Osteoblast (primary cell): ENCODE measurements around the gene FADS1. TPM values are rescaled to one million over a fixed set of nuclear protein-coding genes. Genes with fewer than 3 reads are reported as not detected.

Experiments
- DNase-seq: peaks from one replicate; pipeline ENCODE4 v3.0.0; 2011; ENCODE audit warnings: low spot score, mixed read lengths; ENCODE audit not compliant: insufficient read length; ENCODE audit errors: missing footprints
- H2AFZ ChIP-seq: 2 replicates; pipeline ENCODE4 v1.6.0; 2011; ENCODE audit warnings: mild to moderate bottlenecking, low read length
- H3K27ac ChIP-seq: 2 replicates; pipeline ENCODE4 v1.5.1; 2011; ENCODE audit warnings: mild to moderate bottlenecking, low read depth, low read length, moderate library complexity
- H3K27me3 ChIP-seq: 2 replicates; pipeline ENCODE4 v1.6.0; 2012; ENCODE audit warnings: mild to moderate bottlenecking, control low read depth, inconsistent platforms, low read length, moderate library complexity; ENCODE audit not compliant: insufficient read depth
- H3K36me3 ChIP-seq: 2 replicates; pipeline ENCODE4 v1.5.1; 2011; ENCODE audit warnings: mild to moderate bottlenecking, low read length, control low read depth, moderate library complexity; ENCODE audit not compliant: insufficient read depth
- H3K4me1 ChIP-seq: 2 replicates; pipeline ENCODE4 v1.5.1; 2011; ENCODE audit warnings: mild to moderate bottlenecking, low read length, control low read depth, moderate library complexity; ENCODE audit not compliant: insufficient read depth
- H3K4me2 ChIP-seq: 2 replicates; pipeline ENCODE4 v1.6.0; 2011; ENCODE audit warnings: mild to moderate bottlenecking, low read length; ENCODE audit not compliant: insufficient read depth
- H3K4me3 ChIP-seq: fragments of 200-600 bp; sonication (generic); 3 replicates; pipeline ENCODE4 v1.5.1; 2012; ENCODE audit warnings: mild to moderate bottlenecking, low read length, inconsistent platforms; ENCODE audit not compliant: insufficient read depth
- H3K79me2 ChIP-seq: 2 replicates; pipeline ENCODE4 v1.6.0; 2012; ENCODE audit warnings: mild to moderate bottlenecking, low read length, control low read depth, inconsistent platforms; ENCODE audit not compliant: insufficient read depth
- H3K9me3 ChIP-seq: 2 replicates; pipeline ENCODE4 v1.5.1; 2011; ENCODE audit warnings: low read depth, low read length, control low read depth
- H4K20me1 ChIP-seq: 2 replicates; pipeline ENCODE4 v1.6.0; 2012; ENCODE audit warnings: mild to moderate bottlenecking, low read length, control low read depth; ENCODE audit not compliant: insufficient read depth
- total RNA-seq: library from RNA; depleted of rRNA; stranded (reverse); fragments of >200 nt; gene quantifications from 2 replicates; pipeline ENCODE4 v1.2.3, GENCODE V29; 2012
- TF ChIP-seq, protein P1 (sequence below): IDR thresholded peaks from 2 replicates; pipeline ENCODE4 v1.5.1; 2011; ENCODE audit warnings: mild to moderate bottlenecking, low read depth, low read length, moderate library complexity; ENCODE audit errors: extremely low read depth

FADS1 gene
- total RNA-seq, 1 donor = 303 TPM

- Histone ChIP-seq H3K36me3 (peaks cover 22% of the 10 kb centered on the region), H3K4me3 (no peak overlapping the region), H3K4me2 (no peak overlapping the region), H3K27me3 (no peaks in the 10 kb centered on the region), H4K20me1 (peaks cover 6% of the 10 kb centered on the region), H3K79me2 (peaks cover 13% of the 10 kb centered on the region), H2AFZ (no peak overlapping the region), H3K27ac (no peak overlapping the region), H3K9me3 (no peaks in the 10 kb centered on the region), H3K4me1 (peaks cover 4% of the 10 kb centered on the region)
- TF ChIP-seq, protein P1, sequence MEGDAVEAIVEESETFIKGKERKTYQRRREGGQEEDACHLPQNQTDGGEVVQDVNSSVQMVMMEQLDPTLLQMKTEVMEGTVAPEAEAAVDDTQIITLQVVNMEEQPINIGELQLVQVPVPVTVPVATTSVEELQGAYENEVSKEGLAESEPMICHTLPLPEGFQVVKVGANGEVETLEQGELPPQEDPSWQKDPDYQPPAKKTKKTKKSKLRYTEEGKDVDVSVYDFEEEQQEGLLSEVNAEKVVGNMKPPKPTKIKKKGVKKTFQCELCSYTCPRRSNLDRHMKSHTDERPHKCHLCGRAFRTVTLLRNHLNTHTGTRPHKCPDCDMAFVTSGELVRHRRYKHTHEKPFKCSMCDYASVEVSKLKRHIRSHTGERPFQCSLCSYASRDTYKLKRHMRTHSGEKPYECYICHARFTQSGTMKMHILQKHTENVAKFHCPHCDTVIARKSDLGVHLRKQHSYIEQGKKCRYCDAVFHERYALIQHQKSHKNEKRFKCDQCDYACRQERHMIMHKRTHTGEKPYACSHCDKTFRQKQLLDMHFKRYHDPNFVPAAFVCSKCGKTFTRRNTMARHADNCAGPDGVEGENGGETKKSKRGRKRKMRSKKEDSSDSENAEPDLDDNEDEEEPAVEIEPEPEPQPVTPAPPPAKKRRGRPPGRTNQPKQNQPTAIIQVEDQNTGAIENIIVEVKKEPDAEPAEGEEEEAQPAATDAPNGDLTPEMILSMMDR = no peak
- no peak for DNase-seq
Measured at GRCh38 chr11:61837411-61838005, 20.7 kb upstream of the FADS1 start.

DNA sequence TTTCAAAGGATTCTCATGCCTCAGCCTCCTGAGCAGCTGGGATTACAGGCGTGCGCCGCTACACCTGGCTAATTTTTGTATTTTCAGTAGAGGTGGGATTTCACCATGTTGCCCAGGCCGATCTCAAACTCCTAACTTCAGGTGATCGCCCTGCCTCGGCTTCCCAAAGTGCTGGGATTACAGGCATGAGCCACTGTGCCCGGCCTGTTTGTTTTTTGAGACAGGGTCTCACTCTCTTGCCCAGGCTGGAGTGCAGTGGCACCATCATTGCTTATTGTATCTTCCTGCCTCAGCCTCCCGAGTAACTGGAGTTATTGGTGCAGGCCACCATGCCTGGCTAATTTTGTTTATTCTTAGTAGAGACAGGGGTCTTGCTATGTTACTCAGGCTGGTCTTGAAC, 19.4 kb upstream of the FADS1 start:
- DNase-seq = no peak
- H3K4me2 ChIP-seq = no peak overlapping the region
- no peaks in the 10 kb centered on the region for H3K9me3 ChIP-seq
- H2AFZ ChIP-seq = no peak overlapping the region
- H3K27me3 ChIP-seq = no peaks in the 10 kb centered on the region
- peaks cover 13% of the 10 kb centered on the region for H4K20me1 ChIP-seq
- no peak overlapping the region for H3K27ac ChIP-seq
- no peak overlapping the region for H3K4me3 ChIP-seq
- TF ChIP-seq, protein P1 = no peak
- peaks cover 22% of the 10 kb centered on the region for H3K79me2 ChIP-seq
- H3K36me3 ChIP-seq = peaks cover 17% of the 10 kb centered on the region
- H3K4me1 ChIP-seq = peaks cover 4% of the 10 kb centered on the region

GRCh38 chr11:61834278-61835048, 17.7 kb upstream of the FADS1 start:
- Histone ChIP-seq H3K79me2 (peaks cover 30% of the 10 kb centered on the region), H2AFZ (peak overlapping the region; percentile 84), H3K27ac (peak overlapping the region; percentile 22), H3K36me3 (peaks cover 4% of the 10 kb centered on the region), H3K4me2 (no peak overlapping the region), H3K4me3 (no peak overlapping the region), H3K9me3 (no peaks in the 10 kb centered on the region), H3K4me1 (peaks cover 16% of the 10 kb centered on the region), H3K27me3 (no peaks in the 10 kb centered on the region), H4K20me1 (peaks cover 20% of the 10 kb centered on the region)
- TF ChIP-seq, protein P1 = no peak
- DNase-seq = peak; percentile 89

DNA sequence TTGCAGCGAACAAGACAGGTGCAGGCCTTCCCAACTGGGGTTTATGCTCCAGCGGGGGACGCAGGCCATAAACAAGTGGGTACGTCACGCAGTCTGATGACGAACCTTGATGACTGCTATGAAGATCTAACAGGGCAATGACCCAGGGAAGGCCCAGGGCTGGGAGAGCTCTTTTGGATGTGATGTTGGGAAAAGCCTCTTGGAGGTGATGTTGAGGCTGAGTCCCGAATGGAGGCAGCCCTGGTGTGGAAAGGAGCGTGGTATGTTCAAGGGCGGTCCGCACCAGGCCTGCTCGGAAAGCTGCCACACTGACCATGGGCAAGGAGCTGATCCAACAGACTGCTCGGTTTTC, 17.1 kb upstream of the FADS1 start:
- no peak for DNase-seq
- TF ChIP-seq, protein P1 = no peak
- peaks cover 3% of the 10 kb centered on the region for H3K36me3 ChIP-seq
- peaks cover 20% of the 10 kb centered on the region for H4K20me1 ChIP-seq
- no peak overlapping the region for H3K27ac ChIP-seq
- H3K27me3 ChIP-seq = no peaks in the 10 kb centered on the region
- peaks cover 19% of the 10 kb centered on the region for H3K4me1 ChIP-seq
- no peak overlapping the region for H3K4me3 ChIP-seq
- H2AFZ ChIP-seq = no peak overlapping the region
- no peaks in the 10 kb centered on the region for H3K9me3 ChIP-seq
- H3K4me2 ChIP-seq = no peak overlapping the region
- peaks cover 36% of the 10 kb centered on the region for H3K79me2 ChIP-seq
